DMS 273 (cell line): ENCODE measurements around the gene SPP1.
"Not testable (repeated sequence)": the region's sequence is repeated elsewhere in the genome, so short reads cannot be mapped to it uniquely, and the experiment has no call there.

Experiments used
- DNase-seq: peaks from one replicate; lab custom pipeline; 2025; ENCODE audit not compliant: unreplicated experiment; lab: John Stamatoyannopoulos, UW

Gene SPP1

GRCh38 chr4:88021824-88022223, 46.3 kb downstream of the SPP1 start:
- no peak for DNase-seq

GRCh38 chr4:88022289-88022688, 46.8 kb downstream of the SPP1 start:
- no peak for DNase-seq

GRCh38 chr4:88025868-88026661, 50.6 kb downstream of the SPP1 start:
- not testable (repeated sequence) for DNase-seq

- no peak for DNase-seq
Measured at GRCh38 chr4:88027611-88028608, 52.4 kb downstream of the SPP1 start.

GRCh38 chr4:88028946-88029345, 53.4 kb downstream of the SPP1 start:
- no peak for DNase-seq

GRCh38 chr4:88029556-88029955, 54.0 kb downstream of the SPP1 start:
- no peak for DNase-seq

GRCh38 chr4:88030565-88031310, 55.2 kb downstream of the SPP1 start:
- DNase-seq: no peak
